ENCODE data around the gene COPS6. TPM values are rescaled to one million over a fixed set of nuclear protein-coding genes. Genes with fewer than 3 reads are reported as not detected.
"Not testable (repeated sequence)": the region's sequence is repeated elsewhere in the genome, so short reads cannot be mapped to it uniquely, and the experiment has no call there.

COPS6 gene
- total RNA-seq, 4 donors from 2014 or later = 31.8 to 110 (median 53.1) TPM

DNA sequence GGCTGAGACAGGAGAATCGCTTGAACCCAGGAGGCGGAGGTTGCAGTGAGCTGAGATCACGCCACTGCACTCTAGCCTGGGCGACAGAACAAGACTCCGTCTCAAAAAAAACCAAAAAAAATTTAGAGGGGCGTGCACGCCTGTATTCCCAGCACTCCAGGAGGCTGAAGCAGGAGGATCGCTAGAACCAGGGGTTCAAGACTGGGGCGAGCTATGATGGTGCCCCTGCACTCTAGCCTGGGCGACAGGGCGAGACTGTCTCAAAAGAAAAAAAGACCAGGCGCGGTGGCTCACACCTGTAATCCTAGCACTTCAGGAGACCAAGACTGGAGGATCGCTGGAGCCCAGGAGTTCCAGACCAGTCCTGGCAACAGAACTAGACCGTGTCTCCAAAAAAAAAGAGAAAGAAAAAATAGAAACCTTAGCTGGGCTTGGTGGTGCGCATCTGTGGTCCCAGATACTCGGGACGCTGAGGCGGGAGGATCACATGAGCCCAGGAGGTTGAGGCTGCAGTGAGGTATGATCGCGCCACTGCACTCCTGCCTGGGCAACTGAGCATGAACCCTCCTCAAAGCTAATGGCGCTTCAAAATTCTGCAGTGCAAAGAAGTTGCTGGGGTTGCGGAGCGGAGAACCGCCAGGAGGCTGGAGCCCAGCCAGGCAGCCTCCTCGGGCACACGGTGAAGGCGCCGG lies 37.6 kb downstream of the COPS6 start:
- H3K27me3 ChIP-seq = no peaks in the 10 kb centered on the region
- TF ChIP-seq CTCF (IDR thresholded peaks at IDR 0.05) = peak in 1 of 4 experiments; percentile 13
- TF ChIP-seq POLR2A (IDR thresholded peaks at IDR 0.05) = no peak
- H3K4me3 ChIP-seq = peak overlapping the region; percentile 50 to 51
- H3K4me1 ChIP-seq = peaks cover 0 to 3% of the 10 kb centered on the region in 2 donors
- intact Hi-C loops (cut with DNase I; ENCODE audit: low total_unique reads) = loop anchor here (2.0 kb wide), 1 partner anchor 46 kb away; the partner anchor contains the start of gene ZNF3
- DNase-seq = no peak
- peak overlapping the region; percentile 89 to 93 for H3K27ac ChIP-seq
- H3K9me3 ChIP-seq = no peaks in the 10 kb centered on the region
- no peaks in the 10 kb centered on the region for H3K36me3 ChIP-seq

GRCh38 chr7:100126931-100127865 lies 38.4 kb downstream of the COPS6 start, which contains the start of gene MBLAC1:
MBLAC1 (plus strand) TSS chr7:100126967; CDS start chr7:100127396, 429 bp downstream.
- Histone ChIP-seq H3K36me3 (no peaks in the 10 kb centered on the region), H3K9me3 (no peaks in the 10 kb centered on the region), H3K27me3 (no peaks in the 10 kb centered on the region), H3K27ac (peak within 1 kb of the TSS; percentile 89 to 93), H3K4me1 (peaks cover 0 to 3% of the 10 kb centered on the region in 2 donors), H3K4me3 (peak within 1 kb of the TSS; percentile 50 to 51)
- peak; percentile 91 to 93 for DNase-seq
- intact Hi-C loops (cut with DNase I; ENCODE audit: low total_unique reads) = loop anchor here (2.0 kb wide), 1 partner anchor 46 kb away; the partner anchor contains the start of gene ZNF3
- TF ChIP-seq CTCF (IDR thresholded peaks at IDR 0.05) (peak in 2 of 4 experiments; percentile 3 to 8), POLR2A (IDR thresholded peaks at IDR 0.05) (peak in 1 of 2 donors; percentile 42)

DNA sequence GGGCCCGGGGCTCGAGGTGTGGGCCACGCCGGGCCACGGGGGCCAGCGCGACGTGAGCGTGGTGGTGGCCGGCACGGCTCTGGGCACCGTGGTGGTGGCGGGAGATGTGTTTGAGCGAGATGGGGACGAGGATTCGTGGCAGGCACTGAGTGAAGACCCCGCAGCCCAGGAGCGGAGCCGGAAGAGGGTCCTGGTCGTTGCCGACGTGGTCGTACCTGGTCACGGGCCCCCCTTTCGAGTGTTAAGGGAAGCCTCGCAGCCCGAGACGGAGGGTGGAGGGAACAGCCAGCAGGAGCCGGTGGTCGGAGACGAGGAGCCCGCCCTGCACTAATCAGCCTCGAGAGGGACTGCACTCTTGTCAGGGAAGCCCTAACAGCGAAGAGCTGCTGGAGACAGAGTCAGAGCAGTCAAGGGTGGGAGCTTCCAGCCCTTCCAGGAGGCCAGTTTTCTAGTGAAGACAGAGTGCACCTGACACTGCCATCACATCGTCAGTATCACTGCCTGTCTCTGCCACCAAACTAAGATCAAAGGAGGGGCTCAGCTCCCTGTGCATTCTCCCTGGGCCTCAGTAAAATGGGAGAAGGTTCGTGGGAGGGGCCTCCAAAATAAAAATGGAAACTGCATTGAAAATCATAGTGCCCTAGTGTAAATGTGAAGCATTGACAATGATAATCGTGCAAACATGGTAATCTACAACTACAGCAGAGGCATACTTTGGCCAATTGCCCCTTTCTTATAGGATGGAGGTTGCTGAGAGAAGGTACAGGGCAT lies 39.3 kb downstream of the COPS6 start:
- DNase-seq = peak in 1 of 2 donors; percentile 35
- Histone ChIP-seq H3K27me3 (no peaks in the 10 kb centered on the region), H3K4me1 (peaks cover 0 to 3% of the 10 kb centered on the region in 2 donors), H3K9me3 (no peaks in the 10 kb centered on the region), H3K27ac (peak overlapping the region; percentile 89 to 93), H3K4me3 (peak overlapping the region; percentile 50 to 51), H3K36me3 (no peaks in the 10 kb centered on the region)
- TF ChIP-seq POLR2A (IDR thresholded peaks at IDR 0.05) (no peak), CTCF (IDR thresholded peaks at IDR 0.05) (no peak)
- intact Hi-C loops (cut with DNase I; ENCODE audit: low total_unique reads) = loop anchor here (2.0 kb wide), 1 partner anchor 47 kb away; the partner anchor contains the start of gene ZNF3

DNA sequence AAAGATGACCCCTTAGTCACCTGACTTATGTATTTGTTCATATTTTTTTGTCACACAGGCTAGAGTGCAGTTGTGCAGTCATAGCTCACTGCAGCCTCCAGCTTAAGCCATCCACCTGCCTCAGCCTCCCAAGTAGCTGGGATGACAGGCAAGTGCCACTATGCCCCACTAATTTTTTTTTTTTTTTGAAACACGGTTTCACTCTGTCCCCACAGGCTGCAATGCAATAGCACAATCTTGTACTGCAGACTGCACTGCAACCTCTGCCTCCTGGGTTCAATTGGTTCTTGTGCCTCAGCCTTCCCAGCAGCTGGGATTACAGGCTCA lies 39.8 kb downstream of the COPS6 start:
- Histone ChIP-seq H3K4me1 (peaks cover 0 to 3% of the 10 kb centered on the region in 2 donors), H3K9me3 (no peaks in the 10 kb centered on the region)

DNA sequence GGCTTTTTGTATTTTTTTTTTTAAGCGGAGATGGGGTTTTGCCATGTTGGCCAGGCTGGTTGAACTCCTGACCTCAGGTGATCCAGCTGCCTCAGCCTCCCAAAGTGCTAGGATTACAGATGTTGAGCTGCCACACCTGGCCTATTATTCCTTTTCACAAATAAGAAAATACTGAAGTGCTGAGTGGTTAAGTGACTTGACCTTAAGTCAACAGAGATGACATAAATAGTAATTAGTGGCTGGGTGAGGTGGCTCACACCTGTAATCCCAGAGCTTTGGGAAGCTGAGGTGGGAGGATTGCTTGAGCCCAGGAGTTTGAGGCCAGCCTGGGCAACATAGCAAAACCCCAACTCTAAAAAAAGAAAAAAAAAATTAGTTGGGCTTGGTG lies 41.4 kb downstream of the COPS6 start:
- H3K36me3 ChIP-seq; H3K4me1 ChIP-seq; H3K27me3 ChIP-seq; H3K27ac ChIP-seq; DNase-seq; intact Hi-C loops (cut with DNase I; ENCODE audit: low total_unique reads); H3K9me3 ChIP-seq; H3K4me3 ChIP-seq: not testable (repeated sequence)

More for the DNA sequence above, 39.8 kb downstream of the COPS6 start:
- no peak overlapping the region for H3K4me3 ChIP-seq
- H3K27me3 ChIP-seq = no peaks in the 10 kb centered on the region
- H3K36me3 ChIP-seq = no peaks in the 10 kb centered on the region
- TF ChIP-seq POLR2A (IDR thresholded peaks at IDR 0.05) (no peak), CTCF (IDR thresholded peaks at IDR 0.05) (no peak)
- intact Hi-C loops (cut with DNase I; ENCODE audit: low total_unique reads) = no loop called here
- H3K27ac ChIP-seq = peak overlapping the region in 1 of 2 donors; percentile 89
- no peak for DNase-seq
